Stimulated activated CD8-positive, alpha-beta memory T cell treated with anti-CD3 and anti-CD28 coated beads, Interleukin-4, amount 100 ng/mL, for 48 hours (primary cell): ENCODE data around the gene HHEX.

Experiments used
- DNase-seq: peaks from one replicate; pipeline ENCODE4 v3.0.0-alpha.2; 2020

HHEX gene

DNA sequence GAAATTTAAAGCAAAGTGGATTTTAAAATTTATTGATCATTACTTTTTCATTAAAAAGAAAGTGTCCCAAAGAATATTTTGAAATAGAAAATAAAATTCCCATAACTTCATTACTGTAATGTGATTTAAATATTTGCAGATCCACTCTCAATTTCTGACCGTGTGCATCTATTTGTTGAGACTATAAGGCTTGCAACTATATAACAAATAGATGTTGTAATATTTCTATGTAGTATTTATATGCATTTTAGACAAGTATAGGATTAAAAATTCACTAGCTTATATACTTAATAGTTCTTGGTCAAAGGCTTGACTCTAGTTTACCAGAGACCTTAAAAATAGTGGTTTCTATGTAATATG lies 3.8 kb downstream of the HHEX start:
- no peak for DNase-seq

DNA sequence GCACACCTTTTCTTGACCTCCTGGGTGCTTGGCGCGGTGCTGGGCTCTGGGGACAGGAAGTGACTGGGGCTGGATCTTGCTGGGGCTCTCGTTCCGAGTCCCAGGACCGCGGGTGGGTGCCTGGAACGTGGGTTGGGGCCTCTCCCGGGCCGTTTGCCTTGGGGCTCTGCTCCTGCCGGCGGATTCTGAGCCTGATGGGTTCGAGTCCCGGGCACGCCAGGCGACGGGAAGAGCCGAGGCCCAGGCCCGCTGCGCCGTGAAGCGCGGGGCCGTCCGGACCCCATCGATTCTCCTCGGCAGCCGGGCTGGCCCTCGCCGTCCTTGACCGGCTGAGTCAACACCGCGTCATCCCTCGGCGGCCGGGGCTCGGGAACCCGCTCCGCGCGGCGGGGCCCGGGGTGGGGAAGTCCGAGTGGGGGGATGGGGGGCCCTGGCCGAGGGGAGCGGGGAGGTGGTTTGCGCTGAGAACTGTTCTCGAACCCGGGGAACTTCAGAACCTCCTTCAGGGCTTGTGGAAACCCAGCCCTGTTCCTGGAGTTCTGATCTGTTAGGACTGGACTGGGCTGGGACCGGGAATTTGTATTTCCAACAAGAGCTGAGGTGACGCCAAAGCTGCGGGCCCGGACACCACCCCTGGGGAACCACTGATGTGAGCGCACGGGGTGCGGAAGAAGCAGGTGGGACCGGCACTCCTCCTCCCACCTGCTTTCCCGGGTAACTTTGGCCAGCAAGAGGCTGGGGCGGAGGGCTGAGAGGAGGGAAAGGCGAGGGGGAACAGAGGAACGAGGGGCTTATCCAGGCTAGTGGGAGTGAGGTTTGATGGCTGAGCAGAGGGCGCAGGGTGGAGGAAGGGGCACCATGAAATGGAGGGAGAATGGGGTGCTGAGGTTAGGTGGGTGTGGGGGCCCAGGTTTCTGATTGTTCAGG lies 6.2 kb downstream of the HHEX start:
- DNase-seq: no peak

GRCh38 chr10:92696606-92697383 lies 7.0 kb downstream of the HHEX start:
- DNase-seq: no peak

DNA sequence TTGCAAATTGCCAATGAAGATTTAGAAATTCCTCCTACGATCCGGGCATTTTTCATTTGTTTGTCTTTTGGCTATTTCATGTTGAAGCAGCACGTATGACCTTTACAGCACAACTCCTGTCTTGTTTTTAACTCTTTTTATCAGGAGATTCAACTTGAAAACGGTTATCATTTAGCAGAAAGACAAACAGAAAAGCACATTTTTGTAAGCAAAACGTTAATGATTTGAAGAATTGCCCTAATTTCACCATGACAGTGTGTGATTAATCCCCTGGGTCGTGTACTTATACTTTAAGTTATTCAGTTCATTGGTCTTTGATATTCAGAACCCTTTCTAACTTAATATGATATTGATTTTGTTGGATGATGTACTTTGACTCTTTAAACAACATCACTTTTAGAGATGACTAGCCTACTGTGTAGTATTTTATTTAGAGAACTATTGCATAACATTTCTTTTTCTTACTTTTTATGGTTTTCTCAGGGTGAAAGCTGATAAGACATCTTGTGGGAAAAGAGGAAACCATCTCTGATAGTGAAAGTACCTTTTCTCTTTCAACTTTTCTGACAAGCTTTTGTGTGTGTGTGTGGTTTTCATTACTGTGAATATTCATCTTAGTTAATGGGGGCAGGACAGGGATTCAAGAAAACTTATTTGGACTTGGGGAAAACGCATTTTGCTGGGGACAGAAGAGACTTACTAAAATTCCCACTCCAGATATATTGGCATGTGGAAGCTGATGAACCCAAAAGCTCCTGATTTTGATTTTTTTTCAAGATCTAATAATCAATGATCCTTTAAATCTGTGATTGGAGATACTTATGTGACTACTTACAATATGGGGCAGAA lies 8.1 kb downstream of the HHEX start:
- DNase-seq: no peak

GRCh38 chr10:92699193-92699517 lies 9.4 kb downstream of the HHEX start:
- DNase-seq: no peak

DNA sequence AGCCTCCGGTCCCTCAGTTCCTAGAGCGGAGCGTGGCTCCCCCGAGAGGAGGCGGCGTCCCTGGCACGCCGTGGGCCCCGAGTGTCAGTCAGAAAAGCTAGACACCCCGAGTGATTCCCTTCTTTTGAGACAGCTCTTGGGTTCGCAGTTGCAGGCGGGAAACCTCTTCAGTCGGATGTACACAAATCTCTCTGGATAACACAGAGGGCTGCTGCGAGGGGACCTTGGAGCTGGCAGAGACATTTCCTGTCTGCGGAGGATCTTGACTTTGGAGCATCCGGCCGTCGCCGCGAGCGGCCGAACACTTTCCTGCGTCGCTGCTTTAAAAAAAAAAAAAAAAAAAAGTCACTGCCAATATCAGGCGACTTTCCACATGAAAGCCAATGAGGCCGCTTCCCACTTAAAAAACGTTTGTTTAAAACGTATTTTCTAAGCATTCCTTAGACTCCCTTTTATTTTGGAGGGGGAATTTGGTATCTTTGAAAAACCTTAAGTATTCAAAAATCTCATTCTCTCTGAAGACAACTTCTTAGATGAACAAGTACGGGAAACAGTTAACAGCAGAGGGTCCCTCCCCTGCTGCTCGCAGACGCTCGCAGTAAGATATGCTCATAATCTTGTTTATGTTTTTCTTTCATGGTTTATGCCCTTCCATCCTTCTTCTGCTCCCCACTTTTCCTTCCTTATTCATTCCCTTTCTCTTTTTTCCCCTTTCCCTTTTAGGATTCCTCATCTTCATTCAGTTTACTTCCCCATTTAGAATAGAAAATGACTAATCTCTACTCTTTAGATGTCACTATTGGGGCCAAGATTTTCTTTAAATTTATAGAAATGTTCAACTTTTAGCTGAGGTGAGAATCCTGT lies 10.0 kb downstream of the HHEX start:
- peak; percentile 45 for DNase-seq

DNA sequence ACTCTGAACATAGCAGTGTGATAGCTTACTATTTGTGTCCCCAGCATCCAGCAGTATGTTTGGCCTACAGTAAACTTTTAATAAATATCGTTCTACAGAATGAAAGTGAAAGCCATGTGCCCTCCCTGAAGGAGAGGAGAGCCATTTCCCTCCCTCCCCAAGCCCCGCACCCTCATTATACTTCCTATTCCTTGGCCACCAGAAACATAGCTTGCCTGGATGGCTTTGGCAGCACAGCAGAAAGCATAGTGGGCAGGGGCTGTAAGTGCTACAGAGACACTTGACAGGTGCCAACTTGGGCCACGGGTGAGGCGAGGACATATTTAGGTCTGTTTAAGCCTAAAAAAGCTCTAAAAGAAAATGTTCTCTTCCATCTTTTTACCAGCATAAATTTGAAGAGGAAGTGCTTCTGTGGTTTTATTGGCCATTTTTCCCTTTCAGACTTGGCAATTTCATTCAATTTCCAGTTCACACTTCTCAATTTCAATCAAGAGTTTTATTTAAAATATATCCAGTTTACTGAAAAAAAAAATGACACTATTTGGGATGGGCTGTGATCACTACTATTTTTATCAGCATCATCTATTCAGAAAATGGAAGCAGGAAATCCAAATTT lies 12.7 kb downstream of the HHEX start:
- DNase-seq: no peak

DNA sequence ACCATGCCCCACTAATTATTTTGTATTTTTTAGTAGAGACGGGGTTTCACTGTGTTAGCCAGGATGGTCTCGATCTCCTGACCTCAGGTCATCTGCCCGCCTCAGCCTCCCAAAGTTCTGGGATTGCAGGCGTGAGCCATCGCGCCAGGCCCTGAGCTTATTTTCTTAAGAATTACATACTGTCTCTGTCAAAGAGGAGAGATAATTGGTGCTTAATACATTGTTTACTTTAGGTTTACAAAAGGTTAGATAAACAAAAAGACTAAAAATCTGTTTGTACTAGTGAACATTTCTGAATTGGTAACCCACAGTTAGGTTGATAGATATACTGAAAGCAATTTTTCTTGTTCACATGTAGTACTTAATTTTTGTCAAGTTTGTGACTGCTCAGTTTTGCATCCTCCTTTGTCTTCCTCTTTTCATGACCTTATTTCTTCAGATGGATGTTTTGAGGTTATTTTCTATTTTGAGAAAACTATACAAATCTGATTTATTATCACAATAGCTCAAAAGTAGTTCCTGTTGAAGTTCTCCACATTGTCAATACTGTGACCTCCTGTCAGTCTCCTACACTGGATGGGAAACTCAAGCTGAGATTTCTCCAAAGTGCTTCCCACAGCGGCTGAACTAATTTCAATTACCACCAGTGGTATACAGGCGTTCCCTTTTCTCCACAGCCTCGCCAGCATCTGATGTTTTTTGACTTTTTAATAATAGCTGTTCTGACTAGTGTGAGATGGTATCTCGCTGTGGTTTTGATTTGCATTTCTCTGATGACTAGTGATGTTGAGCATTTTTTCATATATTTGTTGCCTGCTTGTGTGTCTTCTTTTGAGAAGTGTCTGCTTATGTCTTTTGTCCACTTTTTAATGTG lies 22.5 kb downstream of the HHEX start:
- no peak for DNase-seq

GRCh38 chr10:92714152-92714845 lies 24.5 kb downstream of the HHEX start:
- no peak for DNase-seq

DNA sequence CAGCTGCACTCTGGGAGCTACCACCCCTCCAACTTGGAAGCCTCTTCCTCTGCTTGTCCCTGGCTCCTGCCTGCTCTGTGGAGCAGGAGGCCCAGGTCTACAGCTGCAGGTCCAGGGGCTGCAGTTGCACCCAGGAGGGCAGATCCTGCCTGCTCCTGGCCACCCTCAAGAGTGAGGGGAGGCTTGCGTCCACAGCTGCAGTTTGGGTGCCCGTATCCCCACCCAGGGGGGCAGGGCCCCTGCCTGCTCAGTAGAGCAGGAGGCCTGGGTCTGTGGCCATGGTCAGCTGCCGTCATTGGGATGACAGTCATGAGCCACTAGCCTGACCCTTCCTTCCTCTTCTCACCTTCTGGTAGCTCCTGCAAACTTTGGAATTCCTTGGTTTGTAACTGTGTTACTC lies 25.1 kb downstream of the HHEX start:
- no peak for DNase-seq

DNA sequence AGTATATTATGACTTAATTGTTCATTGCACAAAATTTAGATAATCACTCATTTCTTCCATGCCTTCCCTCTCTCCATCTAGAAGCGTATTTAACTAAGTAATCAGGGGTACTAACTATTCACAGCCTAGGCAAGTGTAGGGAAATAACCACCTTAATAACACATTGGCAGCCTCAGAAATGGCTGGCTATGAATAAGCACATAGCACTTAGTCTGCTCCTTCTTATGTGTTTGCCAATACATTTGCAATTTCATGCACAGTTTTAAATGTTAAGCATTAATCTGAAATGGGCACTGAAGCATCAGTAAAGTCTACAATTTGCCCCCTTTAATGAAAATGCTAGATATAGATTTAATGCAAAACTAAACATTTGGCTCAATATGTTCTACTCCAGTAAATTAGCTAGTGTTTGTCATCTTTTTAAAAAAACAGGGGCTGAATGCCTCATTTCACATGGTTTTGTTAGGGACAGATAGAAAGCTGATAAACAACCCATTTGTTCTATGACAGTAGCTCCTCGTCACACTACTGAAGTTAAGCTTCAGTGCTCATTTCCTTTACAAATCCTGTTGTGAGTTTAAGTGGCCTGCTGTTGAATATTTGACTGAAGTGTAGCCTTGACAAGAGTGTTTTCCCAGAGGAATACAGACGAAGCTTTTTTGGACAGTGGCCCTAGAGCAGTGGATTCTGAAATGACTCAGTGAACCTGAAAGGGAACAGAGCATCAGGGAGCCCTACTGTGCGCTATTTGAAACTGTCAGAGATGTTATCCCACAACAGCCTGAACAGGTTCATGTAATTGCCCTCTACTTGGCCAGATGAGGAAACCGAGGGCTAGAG lies 30.5 kb downstream of the HHEX start:
- no peak for DNase-seq

DNA sequence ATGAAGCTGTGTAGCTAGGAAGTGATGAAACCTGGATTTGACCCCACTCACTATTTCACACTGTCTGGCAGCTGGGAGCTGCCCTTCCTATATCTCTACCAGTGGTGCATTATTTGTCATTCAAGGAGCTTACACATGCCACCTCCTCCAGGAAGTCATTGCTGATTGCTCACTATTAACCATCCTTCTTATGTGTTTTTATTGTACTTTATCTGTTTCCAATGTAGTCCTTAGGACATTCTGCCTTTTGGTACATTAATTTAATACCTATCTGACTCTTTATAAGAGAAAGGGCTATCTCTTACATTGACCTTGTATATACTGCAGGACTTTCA lies 31.0 kb downstream of the HHEX start:
- no peak for DNase-seq

DNA sequence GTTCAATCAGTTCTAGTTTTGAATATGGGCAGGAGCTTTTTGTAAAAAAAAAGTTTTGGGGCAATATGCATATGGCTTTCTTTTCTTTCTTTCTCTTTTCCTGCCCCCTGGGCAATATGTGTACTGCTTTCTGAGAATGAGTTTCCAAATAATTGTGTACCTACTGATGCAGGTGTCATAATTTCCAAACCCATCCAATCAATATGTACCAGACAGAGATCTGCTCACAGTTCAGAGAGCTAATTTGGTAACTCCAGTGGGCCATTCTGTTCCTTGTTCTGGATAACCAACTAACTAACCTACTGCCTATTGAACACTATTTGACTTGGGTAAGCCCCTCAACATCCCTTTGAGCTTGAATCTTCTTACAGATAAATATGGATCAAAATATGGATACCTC lies 32.6 kb downstream of the HHEX start:
- DNase-seq: no peak

- no peak for DNase-seq
Observed at GRCh38 chr10:92727141-92727540, 37.4 kb downstream of the HHEX start.

- no peak for DNase-seq
Observed at GRCh38 chr10:92727550-92727949, 37.8 kb downstream of the HHEX start.

- no peak for DNase-seq
Observed at GRCh38 chr10:92729886-92730285, 40.1 kb downstream of the HHEX start.

- DNase-seq: no peak
Observed at GRCh38 chr10:92732958-92733357, 43.2 kb downstream of the HHEX start.

- DNase-seq: no peak
Observed at GRCh38 chr10:92734301-92734700, 44.5 kb downstream of the HHEX start.

DNA sequence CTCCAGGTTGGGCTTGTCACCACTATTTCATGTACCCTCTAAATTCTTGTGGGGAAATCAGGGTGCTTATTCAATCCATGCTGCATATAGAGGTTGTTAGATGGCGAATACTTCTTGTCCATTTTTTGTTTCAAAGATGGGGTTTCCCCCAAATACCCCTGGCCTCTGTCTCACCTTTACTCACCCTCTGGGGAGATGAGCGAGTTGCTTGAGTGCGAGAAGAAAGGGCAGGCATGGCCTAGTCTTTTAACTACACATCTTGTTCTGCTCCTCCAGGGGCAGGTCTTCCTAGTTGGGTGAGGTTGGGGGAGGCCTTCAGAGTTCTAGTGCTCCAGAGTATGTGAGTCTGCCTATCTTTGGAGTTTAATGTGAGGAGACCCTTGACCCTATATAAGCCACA lies 46.2 kb downstream of the HHEX start:
- no peak for DNase-seq

DNA sequence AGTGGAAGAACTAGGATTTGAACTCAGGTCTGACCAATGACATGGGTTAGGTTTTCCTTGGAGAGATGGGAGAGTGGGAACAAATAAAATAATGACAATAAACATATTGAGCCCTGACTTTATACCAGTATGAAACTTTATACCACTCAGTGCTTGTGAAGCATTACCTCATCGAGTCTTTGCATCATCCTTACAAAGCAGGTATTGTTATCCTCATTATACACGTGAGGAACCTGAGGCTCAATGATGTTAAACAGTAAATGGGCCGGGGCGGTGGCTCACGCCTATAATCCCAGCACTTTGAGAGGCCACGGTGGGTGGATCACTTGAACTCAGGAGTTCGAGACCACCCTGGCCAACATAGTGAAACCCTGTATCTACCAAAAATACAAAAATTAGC lies 47.7 kb downstream of the HHEX start:
- no peak for DNase-seq
